Measurements from ENCODE around the gene PPM1M. TPM values are rescaled to one million over a fixed set of nuclear protein-coding genes. Genes with fewer than 3 reads are reported as not detected.

The PPM1M gene
- total and polyA plus RNA-seq, 10 of the 15 experiments (the other 5 are each of a cell fraction or from before 2014, with no cell fraction given) = 7.3 to 24.8 (median 15.8) TPM

DNA sequence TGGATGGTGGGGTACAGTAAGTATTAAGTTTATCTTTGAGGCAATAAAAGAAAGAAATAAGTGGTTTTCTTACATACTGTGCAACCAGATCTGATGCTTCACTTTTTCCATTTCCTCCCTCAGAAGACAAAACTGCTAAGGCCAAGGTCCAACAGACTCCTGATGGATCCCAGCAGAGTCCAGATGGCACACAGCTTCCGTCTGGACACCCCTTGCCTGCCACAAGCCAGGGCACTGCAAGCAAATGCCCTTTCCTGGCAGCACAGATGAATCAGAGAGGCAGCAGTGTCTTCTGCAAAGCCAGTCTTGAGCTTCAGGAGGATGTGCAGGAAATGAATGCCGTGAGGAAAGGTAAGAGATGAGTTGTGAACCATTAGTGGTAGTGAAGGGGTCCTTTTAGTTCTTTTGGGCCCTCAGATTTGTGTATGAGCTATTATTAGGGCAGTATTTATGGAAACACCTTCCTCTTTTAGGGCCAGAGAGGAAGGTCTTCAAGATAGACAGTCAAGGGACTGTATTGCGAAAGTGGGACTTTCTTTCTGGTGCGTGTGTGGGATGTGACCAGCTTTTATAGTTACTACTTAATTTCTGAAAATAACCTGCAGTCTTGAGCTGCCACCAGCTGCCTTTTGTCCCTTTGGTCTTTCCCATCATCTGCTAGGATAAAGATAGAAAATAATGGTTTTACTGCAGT lies 43.0 kb upstream of the PPM1M start (continued):
- TF ChIP-seq, protein P1, sequence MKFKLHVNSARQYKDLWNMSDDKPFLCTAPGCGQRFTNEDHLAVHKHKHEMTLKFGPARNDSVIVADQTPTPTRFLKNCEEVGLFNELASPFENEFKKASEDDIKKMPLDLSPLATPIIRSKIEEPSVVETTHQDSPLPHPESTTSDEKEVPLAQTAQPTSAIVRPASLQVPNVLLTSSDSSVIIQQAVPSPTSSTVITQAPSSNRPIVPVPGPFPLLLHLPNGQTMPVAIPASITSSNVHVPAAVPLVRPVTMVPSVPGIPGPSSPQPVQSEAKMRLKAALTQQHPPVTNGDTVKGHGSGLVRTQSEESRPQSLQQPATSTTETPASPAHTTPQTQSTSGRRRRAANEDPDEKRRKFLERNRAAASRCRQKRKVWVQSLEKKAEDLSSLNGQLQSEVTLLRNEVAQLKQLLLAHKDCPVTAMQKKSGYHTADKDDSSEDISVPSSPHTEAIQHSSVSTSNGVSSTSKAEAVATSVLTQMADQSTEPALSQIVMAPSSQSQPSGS (IDR thresholded peaks at IDR 0.05; ENCODE audit: low read length) = 0 out of 2 replicates have a peak, but pooled peaks have one; percentile 1
- TF ChIP-seq SIN3A (IDR thresholded peaks at IDR 0.05; ENCODE audit: low read depth, low read length) (no peak), ETV6 (conservative IDR thresholded peaks at IDR 0.05 in 1 of 2, IDR thresholded peaks at IDR 0.05 in 1 of 2; ENCODE audit: borderline replicate concordance in 1 of 2, low read depth in 1 of 2) (no peak), IKZF2 (IDR thresholded peaks at IDR 0.05) (peak; percentile 41 to 43; a peak in 1 of 4 replicates), ZBED1 (IDR thresholded peaks at IDR 0.05; ENCODE audit: borderline replicate concordance) (no peak)

GRCh38 chr3:52203701-52204100 lies 41.9 kb upstream of the PPM1M start:
- no peak for FAIRE-seq
- Histone ChIP-seq H3K4me2 (ENCODE audit: control insufficient read depth, insufficient read depth) (peak overlapping the region; percentile 18), H3K4me1 (ENCODE audit: control insufficient read depth, insufficient read depth, low read length) (peaks cover 25% of the 10 kb centered on the region; the same call in 1 of the 2 replicates), H3K4me3 (no peak overlapping the region), H3K9me3 (replicated peaks; ENCODE audit: control insufficient read depth, insufficient read depth, low read length) (no peaks in the 10 kb centered on the region), H3K79me2 (ENCODE audit: control insufficient read depth, insufficient read depth, low read length) (peaks cover 16% of the 10 kb centered on the region), H3K27me3 (replicated peaks in 1 of 2; ENCODE audit: control insufficient read depth in 2 of 2, insufficient read depth in 2 of 2, low read length in 1 of 2) (no peaks in the 10 kb centered on the region), H3K36me3 (ENCODE audit: control insufficient read depth in 2 of 2, insufficient read depth in 2 of 2, low read length in 1 of 2) (peaks cover 7 to 39% of the 10 kb centered on the region in 2 experiments; a peak in 3 of 4 replicates), H3K27ac (ENCODE audit: control insufficient read depth, insufficient read depth) (peak overlapping the region; percentile 62; the same call in 1 of the 2 replicates), H3K9ac (ENCODE audit: control insufficient read depth, insufficient read depth, low read length) (no peak overlapping the region), H2AFZ (ENCODE audit: control insufficient read depth, low read depth, low read length) (no peak overlapping the region), H4K20me1 (ENCODE audit: control insufficient read depth, insufficient read depth) (no peaks in the 10 kb centered on the region)
- RAD21 ChIA-PET (ENCODE audit: unreplicated experiment) = interaction anchor here (3.4 kb wide), 1 partner anchor 21 kb away, joined by 22 read pairs; the partner anchor contains the start of gene TLR9
- DNase-seq (ENCODE audit: low read depth, low spot score) = no peak
- no peak for ATAC-seq
- BruUV-seq (replicated peaks) = no TSS peak
- intact Hi-C loops (cut with micrococcal nuclease; ENCODE audit: unreplicated experiment) (no loop called here), in situ Hi-C loops (cut with MboI) (no loop called here)
- POLR2A ChIA-PET = interaction anchor here (0.6 to 2.9 kb wide), 4 partner anchors 17 to 75 kb away, joined by 3 to 10 read pairs (median 6); partner anchors contain the start of genes TLR9 and WDR82
- TF ChIP-seq KLF5 (IDR thresholded peaks at IDR 0.05; ENCODE audit: partially characterized antibody) (no peak), ATF7 (IDR thresholded peaks at IDR 0.05; ENCODE audit: low read depth) (no peak), CBX5 (IDR thresholded peaks at IDR 0.05; ENCODE audit: low read depth) (no peak), CBFB (IDR thresholded peaks at IDR 0.05; ENCODE audit: low read depth) (no peak), TAF1 (IDR thresholded peaks at IDR 0.05; ENCODE audit: borderline replicate concordance, low read depth, low read length) (no peak), WRNIP1 (IDR thresholded peaks at IDR 0.05; ENCODE audit: borderline replicate concordance, low read depth, low read length) (no peak), ZBED1 (IDR thresholded peaks at IDR 0.05; ENCODE audit: borderline replicate concordance) (no peak), EZH2 (IDR thresholded peaks at IDR 0.05; ENCODE audit: borderline replicate concordance, control insufficient read depth, low read depth, low read length) (no peak), KDM1A (IDR thresholded peaks at IDR 0.05; ENCODE audit: borderline replicate concordance) (no peak)
- 35% methylated on average over 1 of the region's 1 CpG for WGBS (ENCODE audit: insufficient coverage, insufficient replicate concordance, low lambda C conversion rate, missing lambda C conversion rate)
- CTCF ChIA-PET = interaction anchor here (0.9 to 7.2 kb wide), 11 partner anchors 16 to 151 kb away, joined by 3 to 59 read pairs (median 4); partner anchors contain the start of gene TWF2
- SMC1A ChIA-PET (ENCODE audit: uncharacterized antibody, unreplicated experiment) = interaction anchor here (0.6 to 1.3 kb wide), 3 partner anchors 22 to 66 kb away, joined by 3 to 6 read pairs (median 3); partner anchors contain the start of gene TLR9
